ENCODE measurements around the gene ZSWIM5. TPM values are rescaled to one million over a fixed set of nuclear protein-coding genes. Genes with fewer than 3 reads are reported as not detected.

The ZSWIM5 gene
- total and polyA plus RNA-seq, 4 donors, result 0.67 to 2.9 (median 1.3) TPM

DNA sequence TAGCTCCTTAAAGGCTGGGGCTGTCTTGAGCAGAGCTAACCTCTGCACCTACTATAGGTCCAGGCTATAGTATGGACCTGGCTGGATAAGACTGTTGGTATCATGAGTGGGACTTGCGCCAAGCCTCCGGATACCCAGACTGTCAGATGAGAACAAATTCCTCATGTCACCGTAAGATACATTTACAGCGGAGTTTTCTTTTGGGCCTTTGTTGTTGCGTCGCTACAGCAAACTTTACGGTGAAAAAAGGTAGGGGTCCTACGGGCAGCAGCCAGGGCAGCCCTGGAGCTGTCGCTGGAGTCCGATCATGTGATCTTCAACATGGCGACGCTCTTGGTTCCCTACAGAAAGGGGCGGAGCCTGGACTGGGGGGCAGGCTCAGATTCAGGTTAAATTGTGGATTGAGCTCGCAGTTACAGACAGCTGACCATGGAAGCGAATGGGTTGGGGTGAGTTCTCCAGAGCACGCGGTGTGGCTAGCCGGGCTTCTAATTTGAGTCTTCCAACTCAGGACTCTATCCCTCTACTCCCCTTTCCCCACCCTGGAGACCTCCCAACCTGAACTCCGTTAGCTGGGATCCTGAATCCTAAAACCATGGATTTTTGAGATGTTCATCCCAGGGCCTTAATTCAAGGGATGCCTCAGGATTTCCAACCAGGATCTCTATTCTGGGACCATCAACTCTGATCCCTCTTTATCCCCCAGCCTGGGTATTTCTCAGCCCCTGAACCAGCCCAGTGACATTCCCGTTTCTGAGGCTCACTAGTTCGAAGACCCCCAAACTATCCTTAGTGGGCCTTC is 194.4 kb downstream of the ZSWIM5 start, which contains the start of gene UROD:
Gene UROD (plus strand): TSS at position 418 of the 802 bp plus-strand sequence. CDS start 12 bp downstream, at position 430.
- 1% methylated on average over 21 of the region's 21 CpGs for WGBS
- Histone ChIP-seq H3K9ac (ENCODE audit: low read depth in 1 of 2, low read length in 2 of 2) (peak within 1 kb of the TSS; percentile 24 to 69), H3K9me3 (ENCODE audit: control insufficient read depth in 4 of 4, low read length in 3 of 4) (no peaks in the 10 kb centered on the region), H3K36me3 (ENCODE audit: control insufficient read depth in 4 of 4, insufficient read depth in 3 of 4, low read depth in 1 of 4, low read length in 3 of 4) (peaks cover 4 to 31% (median 25%) of the 10 kb centered on the region in 4 donors), H3K4me1 (ENCODE audit: control insufficient read depth in 4 of 4, insufficient read depth in 4 of 4, low read length in 3 of 4) (peaks cover 14 to 46% (median 37%) of the 10 kb centered on the region in 4 donors), H3K27me3 (ENCODE audit: control insufficient read depth in 4 of 4, insufficient read depth in 4 of 4, low read length in 3 of 4) (no peaks in the 10 kb centered on the region), H3K27ac (ENCODE audit: low read depth in 1 of 2, low read length in 2 of 2) (peak within 1 kb of the TSS; percentile 64 to 79), H3K4me3 (ENCODE audit: low read depth in 1 of 3, low read length in 3 of 3) (peak within 1 kb of the TSS; percentile 82 to 91 (median 88))
- TF ChIP-seq FOXA1 (IDR thresholded peaks at IDR 0.05) (no peak), RAD21 (IDR thresholded peaks at IDR 0.05) (peak in 1 of 2 donors; percentile 41), GABPA (IDR thresholded peaks at IDR 0.05 in 1 of 2, conservative IDR thresholded peaks at IDR 0.05 in 1 of 2) (peak in 1 of 2 donors; percentile 63), SP1 (IDR thresholded peaks at IDR 0.05) (peak; percentile 79), EGR1 (IDR thresholded peaks at IDR 0.05; ENCODE audit: low read depth in 2 of 2) (peak; percentile 26 to 28), NR2F2 (IDR thresholded peaks at IDR 0.05) (peak; percentile 39), TAF1 (conservative IDR thresholded peaks at IDR 0.05) (peak; percentile 63), YY1 (IDR thresholded peaks at IDR 0.05) (peak; percentile 99), FOXA2 (IDR thresholded peaks at IDR 0.05) (no peak), RXRA (IDR thresholded peaks at IDR 0.05) (peak; percentile 46 to 57), JUND (IDR thresholded peaks at IDR 0.05) (no peak), HNF4A (conservative IDR thresholded peaks at IDR 0.05) (peak; percentile 39 to 49), HNF4G (IDR thresholded peaks at IDR 0.05) (peak; percentile 37)
- TF ChIP-seq, protein P1, sequence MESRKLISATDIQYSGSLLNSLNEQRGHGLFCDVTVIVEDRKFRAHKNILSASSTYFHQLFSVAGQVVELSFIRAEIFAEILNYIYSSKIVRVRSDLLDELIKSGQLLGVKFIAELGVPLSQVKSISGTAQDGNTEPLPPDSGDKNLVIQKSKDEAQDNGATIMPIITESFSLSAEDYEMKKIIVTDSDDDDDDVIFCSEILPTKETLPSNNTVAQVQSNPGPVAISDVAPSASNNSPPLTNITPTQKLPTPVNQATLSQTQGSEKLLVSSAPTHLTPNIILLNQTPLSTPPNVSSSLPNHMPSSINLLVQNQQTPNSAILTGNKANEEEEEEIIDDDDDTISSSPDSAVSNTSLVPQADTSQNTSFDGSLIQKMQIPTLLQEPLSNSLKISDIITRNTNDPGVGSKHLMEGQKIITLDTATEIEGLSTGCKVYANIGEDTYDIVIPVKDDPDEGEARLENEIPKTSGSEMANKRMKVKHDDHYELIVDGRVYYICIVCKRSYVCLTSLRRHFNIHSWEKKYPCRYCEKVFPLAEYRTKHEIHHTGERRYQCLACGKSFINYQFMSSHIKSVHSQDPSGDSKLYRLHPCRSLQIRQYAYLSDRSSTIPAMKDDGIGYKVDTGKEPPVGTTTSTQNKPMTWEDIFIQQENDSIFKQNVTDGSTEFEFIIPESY (IDR thresholded peaks at IDR 0.05), result no peak
- TF ChIP-seq, protein P2, sequence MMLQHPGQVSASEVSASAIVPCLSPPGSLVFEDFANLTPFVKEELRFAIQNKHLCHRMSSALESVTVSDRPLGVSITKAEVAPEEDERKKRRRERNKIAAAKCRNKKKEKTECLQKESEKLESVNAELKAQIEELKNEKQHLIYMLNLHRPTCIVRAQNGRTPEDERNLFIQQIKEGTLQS (IDR thresholded peaks at IDR 0.05), result peak; percentile 37
- TF ChIP-seq, protein P3, sequence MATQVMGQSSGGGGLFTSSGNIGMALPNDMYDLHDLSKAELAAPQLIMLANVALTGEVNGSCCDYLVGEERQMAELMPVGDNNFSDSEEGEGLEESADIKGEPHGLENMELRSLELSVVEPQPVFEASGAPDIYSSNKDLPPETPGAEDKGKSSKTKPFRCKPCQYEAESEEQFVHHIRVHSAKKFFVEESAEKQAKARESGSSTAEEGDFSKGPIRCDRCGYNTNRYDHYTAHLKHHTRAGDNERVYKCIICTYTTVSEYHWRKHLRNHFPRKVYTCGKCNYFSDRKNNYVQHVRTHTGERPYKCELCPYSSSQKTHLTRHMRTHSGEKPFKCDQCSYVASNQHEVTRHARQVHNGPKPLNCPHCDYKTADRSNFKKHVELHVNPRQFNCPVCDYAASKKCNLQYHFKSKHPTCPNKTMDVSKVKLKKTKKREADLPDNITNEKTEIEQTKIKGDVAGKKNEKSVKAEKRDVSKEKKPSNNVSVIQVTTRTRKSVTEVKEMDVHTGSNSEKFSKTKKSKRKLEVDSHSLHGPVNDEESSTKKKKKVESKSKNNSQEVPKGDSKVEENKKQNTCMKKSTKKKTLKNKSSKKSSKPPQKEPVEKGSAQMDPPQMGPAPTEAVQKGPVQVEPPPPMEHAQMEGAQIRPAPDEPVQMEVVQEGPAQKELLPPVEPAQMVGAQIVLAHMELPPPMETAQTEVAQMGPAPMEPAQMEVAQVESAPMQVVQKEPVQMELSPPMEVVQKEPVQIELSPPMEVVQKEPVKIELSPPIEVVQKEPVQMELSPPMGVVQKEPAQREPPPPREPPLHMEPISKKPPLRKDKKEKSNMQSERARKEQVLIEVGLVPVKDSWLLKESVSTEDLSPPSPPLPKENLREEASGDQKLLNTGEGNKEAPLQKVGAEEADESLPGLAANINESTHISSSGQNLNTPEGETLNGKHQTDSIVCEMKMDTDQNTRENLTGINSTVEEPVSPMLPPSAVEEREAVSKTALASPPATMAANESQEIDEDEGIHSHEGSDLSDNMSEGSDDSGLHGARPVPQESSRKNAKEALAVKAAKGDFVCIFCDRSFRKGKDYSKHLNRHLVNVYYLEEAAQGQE (IDR thresholded peaks at IDR 0.05), result no peak
- TF ChIP-seq, protein P4, sequence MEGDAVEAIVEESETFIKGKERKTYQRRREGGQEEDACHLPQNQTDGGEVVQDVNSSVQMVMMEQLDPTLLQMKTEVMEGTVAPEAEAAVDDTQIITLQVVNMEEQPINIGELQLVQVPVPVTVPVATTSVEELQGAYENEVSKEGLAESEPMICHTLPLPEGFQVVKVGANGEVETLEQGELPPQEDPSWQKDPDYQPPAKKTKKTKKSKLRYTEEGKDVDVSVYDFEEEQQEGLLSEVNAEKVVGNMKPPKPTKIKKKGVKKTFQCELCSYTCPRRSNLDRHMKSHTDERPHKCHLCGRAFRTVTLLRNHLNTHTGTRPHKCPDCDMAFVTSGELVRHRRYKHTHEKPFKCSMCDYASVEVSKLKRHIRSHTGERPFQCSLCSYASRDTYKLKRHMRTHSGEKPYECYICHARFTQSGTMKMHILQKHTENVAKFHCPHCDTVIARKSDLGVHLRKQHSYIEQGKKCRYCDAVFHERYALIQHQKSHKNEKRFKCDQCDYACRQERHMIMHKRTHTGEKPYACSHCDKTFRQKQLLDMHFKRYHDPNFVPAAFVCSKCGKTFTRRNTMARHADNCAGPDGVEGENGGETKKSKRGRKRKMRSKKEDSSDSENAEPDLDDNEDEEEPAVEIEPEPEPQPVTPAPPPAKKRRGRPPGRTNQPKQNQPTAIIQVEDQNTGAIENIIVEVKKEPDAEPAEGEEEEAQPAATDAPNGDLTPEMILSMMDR (IDR thresholded peaks at IDR 0.05; ENCODE audit: low read depth, low read length, missing input control), result no peak
- TF ChIP-seq, protein P5, sequence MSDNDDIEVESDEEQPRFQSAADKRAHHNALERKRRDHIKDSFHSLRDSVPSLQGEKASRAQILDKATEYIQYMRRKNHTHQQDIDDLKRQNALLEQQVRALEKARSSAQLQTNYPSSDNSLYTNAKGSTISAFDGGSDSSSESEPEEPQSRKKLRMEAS (IDR thresholded peaks at IDR 0.05), result no peak
- DNase-seq (ENCODE audit: low spot score), result peak; percentile 92

Measured in liver (tissue), 9 donors.